HFF-Myc (cell line): ENCODE measurements around the gene SERPINI1.

Experiments used
- DNase-seq: peaks from one replicate; pipeline ENCODE4 v3.0.0-alpha.2; 2011; ENCODE audit warnings: low read depth; ENCODE audit errors: extremely low read depth
- H3K4me3 ChIP-seq: replicated peaks from 2 replicates; pipeline ENCODE4 v1.5.1; 2011; ENCODE audit warnings: low read depth, mild to moderate bottlenecking, control low read depth, low read length
- CTCF ChIP-seq: IDR thresholded peaks from 2 replicates; pipeline ENCODE4 v1.5.1; 2012; ENCODE audit warnings: mild to moderate bottlenecking, low read depth, low read length, control low read depth; ENCODE audit errors: missing control alignments

The SERPINI1 gene

GRCh38 chr3:167780214-167780883, 44.8 kb downstream of the SERPINI1 start:
- DNase-seq: no peak
- no peak for TF ChIP-seq CTCF
- no peak overlapping the region for H3K4me3 ChIP-seq

GRCh38 chr3:167783781-167784180, 48.3 kb downstream of the SERPINI1 start:
- no peak overlapping the region for H3K4me3 ChIP-seq
- no peak for DNase-seq
- TF ChIP-seq CTCF: no peak

- no peak for DNase-seq
- TF ChIP-seq CTCF: no peak
- no peak overlapping the region for H3K4me3 ChIP-seq
These were observed 50.3 kb downstream of the SERPINI1 start for GRCh38 chr3:167785790-167786189.

- no peak for TF ChIP-seq CTCF
- DNase-seq: no peak
- no peak overlapping the region for H3K4me3 ChIP-seq
These were observed 51.9 kb downstream of the SERPINI1 start for GRCh38 chr3:167787440-167787839.

- H3K4me3 ChIP-seq: no peak overlapping the region
- DNase-seq: no peak
- no peak for TF ChIP-seq CTCF
These were observed 62.9 kb downstream of the SERPINI1 start for GRCh38 chr3:167798443-167798842.

- DNase-seq: no peak
- no peak for TF ChIP-seq CTCF
- H3K4me3 ChIP-seq: no peak overlapping the region
These were observed 73.4 kb downstream of the SERPINI1 start for GRCh38 chr3:167808910-167809309.

GRCh38 chr3:167810236-167810635, 74.7 kb downstream of the SERPINI1 start:
- DNase-seq: no peak
- TF ChIP-seq CTCF: no peak

More at GRCh38 chr3:167810236-167810635, 74.7 kb downstream of the SERPINI1 start:
- no peak overlapping the region for H3K4me3 ChIP-seq
